HG02763 (cell line): ENCODE measurements around the gene MT1B.

ENCODE experiments used
- ATAC-seq: cut with Tn5 transposase; IDR thresholded peaks from one replicate; pipeline ENCODE4 v1.9.1; 2021; ENCODE audit warnings: mild to moderate bottlenecking, moderate library complexity; ENCODE audit not compliant: unreplicated experiment

MT1B gene

DNA sequence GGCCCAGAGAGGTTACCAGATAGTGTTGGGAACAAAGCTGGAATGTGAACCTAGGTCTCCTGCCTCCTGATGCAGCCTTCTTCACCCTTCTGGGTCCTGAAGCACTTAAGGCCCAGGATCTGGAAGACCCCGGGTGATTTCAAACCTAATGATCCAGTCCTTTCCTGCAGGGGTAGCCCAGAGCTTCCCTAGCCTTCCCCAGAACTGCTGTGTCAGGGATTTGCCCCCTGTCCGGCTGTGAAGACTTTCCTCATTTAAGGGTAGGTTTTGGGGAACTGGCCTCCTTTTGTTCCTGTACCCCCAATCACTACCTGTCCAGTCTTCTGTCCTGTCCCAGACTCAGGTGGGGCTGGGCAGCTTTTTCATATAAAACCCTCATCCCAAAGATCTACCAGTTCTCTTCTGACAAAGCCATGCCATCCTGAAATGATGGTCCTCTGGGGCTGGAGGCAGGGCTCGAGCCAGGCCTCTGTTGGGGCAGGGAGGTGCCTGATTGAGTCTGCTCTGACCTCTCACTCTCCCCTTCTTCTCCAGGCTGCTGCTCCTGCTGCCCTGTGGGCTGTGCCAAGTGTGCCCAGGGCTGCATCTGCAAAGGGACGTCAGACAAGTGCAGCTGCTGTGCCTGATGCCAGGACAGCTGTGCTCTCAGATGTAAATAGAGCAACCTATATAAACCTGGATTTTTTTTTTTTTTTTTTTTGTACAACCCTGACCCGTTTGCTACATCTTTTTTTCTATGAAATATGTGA, 31.9 kb downstream of the MT1B start:
- no peak for ATAC-seq

DNA sequence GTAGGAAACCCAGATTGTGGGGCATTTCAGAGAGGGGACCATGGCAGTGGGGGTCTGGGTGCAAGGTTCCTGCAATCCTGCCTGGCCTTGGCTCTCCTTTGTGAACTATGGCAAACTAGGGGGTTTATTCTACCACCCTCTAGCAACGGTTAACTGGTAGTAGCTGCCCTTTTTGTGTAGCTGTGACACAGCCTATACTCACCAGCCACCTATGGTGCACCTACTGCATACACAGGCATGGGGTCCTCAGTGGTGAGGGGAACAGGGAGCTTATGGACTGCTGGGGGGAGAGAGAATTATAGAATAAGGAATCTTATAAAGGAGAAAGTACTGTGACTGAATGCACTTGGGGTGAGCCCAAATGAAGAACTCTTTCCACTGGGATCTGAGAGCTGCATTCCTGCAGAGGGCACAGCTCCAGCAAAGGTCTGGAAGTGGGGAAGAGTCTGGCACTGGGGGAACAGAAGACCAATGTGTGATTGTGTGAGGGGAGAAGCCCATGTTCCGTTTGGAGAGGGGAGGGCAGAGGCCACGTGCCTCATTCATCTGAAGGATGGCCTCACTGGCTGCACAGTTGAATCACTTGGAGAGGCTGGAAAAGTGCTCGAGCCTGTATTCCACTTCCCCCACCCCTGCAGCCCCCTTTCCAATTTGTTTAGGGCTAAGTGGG, 32.7 kb downstream of the MT1B start:
- no peak for ATAC-seq

DNA sequence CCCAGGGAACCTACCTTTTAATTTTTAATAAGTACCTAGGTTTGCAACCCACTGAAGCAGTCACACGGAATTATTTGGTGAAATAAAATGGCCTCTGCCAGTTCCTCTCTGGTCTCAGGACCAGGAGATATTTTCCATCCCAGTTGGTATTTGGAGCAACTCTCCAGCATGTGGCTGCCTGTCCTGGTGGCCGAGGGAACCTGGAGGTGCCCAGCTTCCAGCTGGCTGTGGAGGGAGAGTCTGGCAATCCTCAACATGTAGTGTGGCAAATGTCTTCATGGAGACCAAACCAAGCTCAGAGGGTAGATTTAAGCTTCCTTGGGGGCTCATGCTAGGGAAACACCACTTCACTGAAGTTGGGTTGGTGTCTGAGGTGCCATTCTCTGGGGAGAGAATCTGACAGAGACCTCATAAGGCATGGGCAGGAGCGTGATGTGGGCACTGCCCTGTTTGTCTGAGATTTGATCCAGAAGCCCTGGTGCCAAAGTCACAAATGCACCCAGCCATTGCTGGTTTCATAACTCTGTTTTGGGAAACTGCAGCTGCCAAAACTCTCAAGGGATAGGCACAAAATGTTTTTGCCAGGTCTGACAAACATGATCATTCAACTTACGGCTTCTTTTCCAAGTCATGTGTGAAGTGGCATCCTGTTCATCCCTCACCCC, 33.4 kb downstream of the MT1B start:
- ATAC-seq = no peak

DNA sequence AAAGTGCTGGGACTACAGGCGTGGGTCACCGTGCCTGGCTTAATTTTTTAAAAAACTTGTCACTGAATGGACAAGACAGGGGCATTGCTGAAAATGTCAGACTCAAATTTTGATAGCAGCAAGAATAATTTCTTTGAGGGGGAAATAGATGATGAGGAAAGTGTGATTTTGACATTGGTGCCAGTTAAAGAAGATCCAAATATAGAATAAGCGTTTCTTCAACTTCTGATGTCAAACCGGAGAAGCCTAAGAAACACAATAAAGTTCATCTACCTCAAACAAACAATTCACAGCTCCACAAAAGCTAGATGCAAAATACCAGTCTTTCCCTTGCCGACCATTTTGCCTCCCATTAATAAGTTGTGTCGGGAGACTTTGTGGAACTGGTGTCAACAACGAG, 35.1 kb downstream of the MT1B start:
- ATAC-seq = no peak

DNA sequence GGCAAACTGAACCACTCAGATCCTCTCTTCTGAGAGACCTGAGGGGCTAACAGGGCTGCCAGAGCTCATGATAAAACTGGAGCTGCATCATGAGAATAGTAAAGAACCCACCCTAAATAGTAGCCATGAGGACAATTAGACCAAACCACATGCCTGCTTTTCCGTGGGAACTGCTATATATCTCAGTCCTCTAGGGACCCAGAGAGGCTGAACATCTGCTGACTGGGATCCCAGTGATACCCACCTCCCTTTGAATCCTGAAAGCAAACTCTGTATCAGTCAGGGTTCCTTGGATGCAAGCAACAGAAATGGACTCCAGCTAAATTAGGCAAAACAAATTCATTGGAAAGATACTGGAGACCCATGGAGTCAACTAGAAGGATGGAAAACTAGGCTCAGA, 37.1 kb downstream of the MT1B start:
- no peak for ATAC-seq

DNA sequence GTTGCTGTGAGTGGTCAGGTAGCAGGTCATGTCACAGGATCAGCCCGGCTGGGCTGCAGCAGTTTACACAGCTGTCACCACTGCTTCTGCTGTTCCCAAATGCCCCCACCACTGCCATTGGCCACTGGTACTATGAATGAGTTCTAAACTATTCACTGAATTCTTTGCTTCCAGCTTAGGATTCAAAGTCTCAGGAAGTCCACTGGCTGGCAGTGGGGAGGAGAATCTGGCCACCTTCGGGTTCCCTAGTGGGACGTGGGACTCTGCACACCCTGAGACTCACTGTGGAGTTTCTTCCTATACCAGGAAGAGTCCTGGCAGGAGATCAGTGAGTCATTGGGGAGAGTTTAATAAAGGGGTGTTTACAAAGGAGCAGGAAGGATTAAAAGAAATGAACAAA, 37.5 kb downstream of the MT1B start:
- ATAC-seq = no peak

DNA sequence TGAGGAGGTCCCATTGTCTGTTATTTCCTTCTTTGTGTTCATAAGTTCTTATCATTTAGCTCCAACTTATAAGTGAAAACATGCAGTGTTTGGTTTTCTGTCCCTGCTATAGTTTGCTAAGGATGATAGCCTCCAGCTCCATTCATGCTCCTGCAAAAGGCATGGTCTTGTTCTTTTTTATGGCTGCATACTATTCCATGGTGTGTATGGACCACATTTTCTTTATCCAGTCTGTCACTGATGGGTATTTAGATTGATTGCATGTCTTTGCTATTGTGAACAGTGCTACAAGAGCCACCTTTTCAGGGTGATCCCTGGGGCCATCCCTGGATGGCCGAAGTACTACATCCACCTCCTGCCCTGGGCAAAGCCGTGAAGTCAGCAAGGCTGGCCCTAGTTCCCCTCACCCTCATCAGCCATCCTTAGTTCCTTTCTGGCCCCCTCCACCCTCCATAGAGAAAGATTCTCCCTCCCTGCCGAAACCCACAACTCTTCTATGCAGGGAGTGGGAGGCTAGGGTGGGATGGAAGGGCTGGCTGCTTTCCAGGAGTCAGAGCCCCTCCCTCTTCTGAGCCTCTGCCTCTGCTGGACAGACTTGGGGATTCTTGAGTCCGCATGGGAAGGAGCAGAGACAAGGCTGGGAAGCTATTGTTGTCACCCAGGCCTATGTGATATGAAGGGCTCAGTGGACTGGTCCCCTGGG, 38.9 kb downstream of the MT1B start:
- no peak for ATAC-seq

DNA sequence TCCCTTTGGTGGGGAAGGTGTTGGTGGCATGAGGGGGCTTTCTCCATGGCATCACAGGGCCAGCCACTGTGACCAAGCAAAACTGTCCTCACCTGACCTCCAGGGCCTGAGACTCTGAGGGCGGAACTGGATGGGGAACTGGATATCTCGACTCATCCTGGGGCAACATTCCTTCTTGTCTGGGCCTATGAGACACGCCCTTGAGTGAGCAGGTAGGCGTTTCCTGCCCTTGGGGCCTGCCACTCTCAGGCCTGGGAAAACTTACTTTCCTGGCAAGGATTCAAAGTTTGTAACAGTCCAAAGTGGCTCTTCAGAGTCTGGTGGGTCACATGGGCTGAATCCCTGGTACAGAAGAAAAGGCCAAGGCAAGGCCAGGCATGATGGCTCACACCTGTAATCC, 40.2 kb downstream of the MT1B start:
- ATAC-seq = no peak

DNA sequence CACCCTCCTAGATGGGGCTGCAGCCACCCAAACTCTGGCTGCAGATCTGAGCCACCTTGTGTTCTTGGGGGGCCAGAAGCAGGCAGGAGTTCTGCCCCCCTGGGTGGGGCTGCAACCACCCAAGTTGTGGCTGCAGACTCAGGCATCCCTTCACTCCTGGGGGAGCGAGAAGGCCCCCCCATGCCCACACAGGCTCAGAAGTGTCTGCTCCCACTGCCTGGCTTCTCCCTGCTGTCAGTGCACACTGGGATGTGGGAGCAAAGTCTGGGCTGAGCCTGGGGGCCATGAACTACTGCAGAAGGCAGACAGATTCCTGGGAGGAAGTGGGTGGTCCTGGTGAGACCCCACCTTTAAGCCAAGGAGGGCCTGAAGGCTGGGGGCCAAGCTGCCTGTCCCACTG, 43.6 kb downstream of the MT1B start:
- ATAC-seq = no peak

DNA sequence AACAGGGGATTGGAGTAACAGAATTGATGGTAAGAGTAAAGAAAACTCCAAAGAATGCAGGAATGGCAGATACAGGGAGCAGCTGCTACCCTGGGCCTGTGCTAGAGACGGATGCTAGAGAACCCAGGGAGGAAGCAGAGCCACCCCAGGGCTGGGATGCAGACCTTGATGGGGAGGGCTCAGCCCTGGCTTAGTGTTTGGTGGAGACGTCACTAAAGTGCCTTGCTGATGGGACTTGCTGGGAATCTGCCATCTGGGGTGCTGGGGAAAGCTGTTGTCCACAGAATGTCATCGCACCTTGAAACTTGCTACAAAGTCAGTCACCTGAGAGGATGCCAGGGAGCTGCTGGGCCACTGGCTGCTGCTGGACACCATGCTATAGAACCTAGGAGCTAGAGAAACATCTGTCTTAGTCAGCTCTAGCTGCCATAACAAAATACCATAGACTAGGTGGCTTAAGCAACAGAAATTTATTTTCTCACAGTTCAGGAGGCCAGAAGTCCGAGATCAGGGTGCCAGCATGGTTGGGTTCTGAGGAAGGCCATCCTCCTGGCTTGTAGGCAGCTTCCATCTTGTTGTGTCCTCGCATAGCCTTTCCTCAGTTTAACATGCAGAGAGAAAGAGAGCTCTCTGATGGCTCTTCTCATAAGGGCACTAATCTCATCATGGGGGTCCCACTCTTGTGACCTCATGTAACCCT, 45.9 kb downstream of the MT1B start:
- ATAC-seq = no peak

DNA sequence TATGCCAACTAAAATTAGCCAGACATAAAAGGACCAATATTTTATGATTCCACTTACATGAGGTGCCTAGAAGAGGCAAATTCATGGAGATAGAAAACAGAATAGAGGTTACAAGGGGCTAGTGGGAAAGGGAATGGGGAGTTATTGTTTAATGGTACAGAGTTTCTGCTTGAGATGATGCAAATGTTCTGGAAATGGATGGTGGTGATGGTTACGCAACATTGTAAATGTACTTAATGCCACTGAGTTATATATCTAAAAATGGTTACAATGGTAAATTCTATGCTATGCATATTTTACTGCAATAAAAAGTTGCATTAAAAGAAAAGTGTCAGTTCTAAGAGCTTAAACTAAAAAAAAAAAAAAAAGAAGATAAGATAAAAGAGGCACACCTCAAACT, 48.5 kb downstream of the MT1B start:
- ATAC-seq = no peak

DNA sequence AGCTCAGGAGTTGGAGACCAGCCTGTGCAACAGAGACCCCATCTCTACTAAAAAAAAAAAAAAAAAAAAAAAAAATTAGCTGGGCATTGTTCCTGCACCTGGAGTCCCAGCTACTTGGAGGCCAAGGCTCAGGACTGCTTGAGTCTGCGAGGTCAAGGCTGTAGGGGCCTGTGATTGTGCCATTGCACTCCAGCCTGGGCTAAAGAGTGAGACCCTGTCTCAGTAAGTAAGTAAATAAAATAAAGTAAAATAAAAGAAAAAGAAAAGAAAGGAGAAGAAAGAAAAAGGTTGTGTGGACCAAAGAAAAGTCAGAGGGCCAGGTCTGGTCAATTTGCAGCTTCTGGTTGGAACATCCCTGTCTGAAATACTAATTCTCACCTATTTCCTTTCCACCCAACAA, 48.9 kb downstream of the MT1B start:
- ATAC-seq = no peak

DNA sequence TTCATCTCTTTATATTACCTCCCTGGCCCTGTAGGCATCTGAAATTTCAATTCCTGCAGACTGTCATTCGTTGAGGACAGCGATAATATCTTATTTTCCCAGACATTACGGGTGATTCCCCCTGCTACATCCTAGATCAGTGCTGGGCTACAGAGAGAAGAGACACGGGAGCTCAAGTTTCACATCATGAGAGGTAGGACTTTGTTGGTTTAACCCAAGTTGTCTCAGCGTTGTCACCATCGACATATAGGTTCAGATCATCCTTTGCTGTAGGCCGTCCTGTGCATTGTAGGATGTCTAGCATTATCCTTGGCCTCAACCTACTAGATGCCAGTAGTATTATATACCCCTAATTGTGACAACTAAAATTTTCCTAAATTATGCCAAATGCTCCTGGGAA, 49.8 kb downstream of the MT1B start:
- no peak for ATAC-seq
